ENCODE data around the gene IMMT.

DNA sequence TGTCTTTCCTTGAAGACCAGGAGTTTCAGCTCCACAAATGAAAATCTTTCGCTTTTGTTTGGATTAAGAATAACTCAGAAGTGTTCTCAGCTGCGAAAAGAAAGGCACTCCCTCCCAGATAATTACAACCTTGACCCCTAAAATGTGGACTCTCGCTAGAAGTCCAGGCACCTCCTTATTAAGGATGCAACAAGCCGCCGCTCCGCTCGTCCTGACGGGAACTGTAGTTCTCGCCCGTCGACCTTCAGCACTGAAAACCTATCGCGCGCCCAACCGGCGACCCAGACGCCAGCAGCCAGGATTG lies 559 bp downstream of the IMMT start:
- no peak for TF ChIP-seq POLR2A (IDR thresholded peaks at IDR 0.05; ENCODE audit: low read length)
- TF ChIP-seq GATA1 (IDR thresholded peaks at IDR 0.05; ENCODE audit: low read depth, low read length), result no peak
